Left lung (tissue), 10 donors: Measurements from ENCODE around the gene ZNF24. TPM values are rescaled to one million over a fixed set of nuclear protein-coding genes. Genes with fewer than 3 reads are reported as not detected.

ENCODE experiments used
- ATAC-seq: fragments of 200-7000 bp; cut with Tn5 transposase; one replicate; pipeline ENCODE4 v1.9.1; 2020; ENCODE audit warnings: moderate library complexity
- DNase-seq, 4 donors: peaks; one replicate each; pipeline ENCODE4 v3.0.0-alpha.2; 2013 to 2020
- H3K27ac ChIP-seq, 2 donors: fragments of 200-600 bp; sonication (generic) in 1 of 2; one replicate each; pipeline versions ENCODE4 v1.5.0 to v1.8.0; 2020 to 2021
- H3K27me3 ChIP-seq, 2 donors: fragments of 200-600 bp; sonication (generic) in 1 of 2; one replicate each; pipeline versions ENCODE4 v1.5.0 to v1.8.0; 2020 to 2021
- H3K36me3 ChIP-seq, 2 donors: fragments of 200-600 bp; sonication (generic) in 1 of 2; one replicate each; pipeline versions ENCODE4 v1.5.0 to v1.8.0; 2020 to 2021
- H3K4me1 ChIP-seq, 2 donors: fragments of 200-600 bp; one replicate each; pipeline ENCODE4 v1.8.0; 2021
- H3K4me3 ChIP-seq, 2 donors: fragments of 200-600 bp; sonication (generic) in 1 of 2; one replicate each; pipeline versions ENCODE4 v1.5.0 to v1.8.0; 2020 to 2021; ENCODE audit warnings: mild to moderate bottlenecking in 1 of 2
- H3K9me3 ChIP-seq, 2 donors: fragments of 200-600 bp; sonication (generic) in 1 of 2; one replicate each; pipeline versions ENCODE4 v1.5.0 to v1.8.0; 2020 to 2021
- intact Hi-C, 2 donors: fragments of 100-400 bp; cut with DNase I; formaldehyde crosslinking; loops; one replicate each; pipeline versions ENCODE4 v1.11.2 to v1.14.2; 2022
- polyA plus RNA-seq, 6 donors: library from polyadenylated mRNA; unstranded; fragments of 120-200 nt; gene quantifications; one replicate each; pipeline ENCODE4 v1.2.1, GENCODE V29; 2013; ENCODE audit not compliant: insufficient read length in 6 of 6
- total RNA-seq, 2 donors: library from RNA; stranded (reverse); fragmentation: NEBNext Ultra II Directional; extraction: Animal tissue kit (Norgen Biotek cat#: 25700); gene quantifications; one replicate each; pipeline ENCODE4 v1.2.1, GENCODE V29; 2021
- TF ChIP-seq, protein P1 (sequence below), 2 donors: fragments of 200-600 bp; sonication (generic) in 1 of 2; IDR thresholded peaks; one replicate each; pipeline versions ENCODE4 v1.5.0 to v1.8.0; 2021; ENCODE audit warnings: antibody characterized with exemption in 2 of 2
- donor health status: DM: no; HTN: yes; CAD: no.
- donor health status: DM: no; HTN: no; CAD: no.

The ZNF24 gene
- total and polyA plus RNA-seq, 8 donors, result 48.9 to 68.9 (median 66.9) TPM

DNA sequence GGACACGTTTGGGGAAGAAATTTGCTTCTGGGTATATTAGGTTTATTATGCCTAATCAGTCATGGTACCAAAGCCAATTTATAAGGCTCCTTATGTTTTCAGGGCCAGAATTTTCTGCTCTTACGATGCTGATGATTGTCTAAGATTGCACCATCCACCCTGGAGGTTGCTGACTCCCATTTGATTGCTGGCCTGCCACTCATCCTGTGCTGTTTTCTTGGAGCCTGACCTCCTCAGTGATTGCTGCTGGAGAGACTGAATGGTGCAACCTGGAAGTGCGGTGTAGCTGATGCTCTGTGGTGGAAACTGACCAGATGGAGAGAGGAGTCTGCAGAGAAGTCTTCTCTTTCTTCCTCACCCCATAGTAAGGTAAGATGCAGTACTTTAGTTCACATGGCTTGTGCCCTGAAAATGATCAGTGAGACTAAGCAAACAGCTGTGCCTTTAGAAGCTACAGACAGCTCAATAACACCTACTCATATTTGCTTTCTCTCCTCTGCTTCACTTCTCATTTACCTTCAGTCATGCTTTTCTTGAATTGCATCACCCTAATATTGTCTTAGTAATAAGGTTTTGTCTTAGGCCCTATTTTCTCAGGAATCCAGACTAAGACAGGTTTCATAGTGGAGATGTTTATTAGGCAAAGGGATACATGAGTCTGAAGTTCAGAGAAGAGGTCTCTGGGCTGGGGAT, 17.4 kb downstream of the ZNF24 start:
- intact Hi-C loops, result no loop called here
- Histone ChIP-seq H3K4me3 (no peak overlapping the region), H3K27me3 (no peaks in the 10 kb centered on the region), H3K27ac (no peak overlapping the region), H3K9me3 (no peaks in the 10 kb centered on the region), H3K4me1 (no peaks in the 10 kb centered on the region), H3K36me3 (peaks cover 0 to 5% of the 10 kb centered on the region in 2 donors)
- no peak for ATAC-seq
- TF ChIP-seq, protein P1, sequence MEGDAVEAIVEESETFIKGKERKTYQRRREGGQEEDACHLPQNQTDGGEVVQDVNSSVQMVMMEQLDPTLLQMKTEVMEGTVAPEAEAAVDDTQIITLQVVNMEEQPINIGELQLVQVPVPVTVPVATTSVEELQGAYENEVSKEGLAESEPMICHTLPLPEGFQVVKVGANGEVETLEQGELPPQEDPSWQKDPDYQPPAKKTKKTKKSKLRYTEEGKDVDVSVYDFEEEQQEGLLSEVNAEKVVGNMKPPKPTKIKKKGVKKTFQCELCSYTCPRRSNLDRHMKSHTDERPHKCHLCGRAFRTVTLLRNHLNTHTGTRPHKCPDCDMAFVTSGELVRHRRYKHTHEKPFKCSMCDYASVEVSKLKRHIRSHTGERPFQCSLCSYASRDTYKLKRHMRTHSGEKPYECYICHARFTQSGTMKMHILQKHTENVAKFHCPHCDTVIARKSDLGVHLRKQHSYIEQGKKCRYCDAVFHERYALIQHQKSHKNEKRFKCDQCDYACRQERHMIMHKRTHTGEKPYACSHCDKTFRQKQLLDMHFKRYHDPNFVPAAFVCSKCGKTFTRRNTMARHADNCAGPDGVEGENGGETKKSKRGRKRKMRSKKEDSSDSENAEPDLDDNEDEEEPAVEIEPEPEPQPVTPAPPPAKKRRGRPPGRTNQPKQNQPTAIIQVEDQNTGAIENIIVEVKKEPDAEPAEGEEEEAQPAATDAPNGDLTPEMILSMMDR (IDR thresholded peaks at IDR 0.05), result no peak
- DNase-seq, result no peak

DNA sequence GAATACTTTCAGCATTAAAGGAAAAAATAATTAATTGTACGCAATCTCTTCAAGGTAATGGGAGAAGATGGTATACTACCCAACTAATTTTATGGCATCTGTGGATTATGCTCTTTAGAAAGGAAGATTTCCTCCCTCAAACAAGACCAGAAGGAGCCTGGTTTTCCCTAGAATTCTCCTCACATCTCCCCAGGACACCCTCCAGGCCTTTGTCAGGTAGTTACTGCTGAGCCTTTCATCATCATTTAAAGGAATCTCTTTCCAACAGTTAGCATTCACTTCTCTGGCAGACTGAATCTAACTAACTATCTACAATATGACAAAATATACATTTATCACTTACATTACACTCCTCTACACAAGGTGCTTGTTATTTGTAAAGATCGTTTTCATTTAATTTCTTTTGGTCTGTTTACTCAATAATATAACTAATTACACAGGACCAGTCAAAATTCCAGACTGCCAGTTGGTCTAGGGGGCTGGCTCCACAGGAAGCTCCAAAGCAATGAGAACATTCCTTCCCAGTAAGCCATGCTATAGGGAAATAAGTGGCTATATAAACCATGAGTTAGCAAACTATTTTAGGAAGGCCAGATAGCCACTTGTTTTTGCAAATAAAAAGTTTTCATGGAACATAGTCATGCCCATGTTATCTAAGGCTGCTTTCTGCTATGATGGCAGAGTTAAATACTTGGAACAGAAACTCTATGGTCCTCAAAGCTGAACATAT, 19.1 kb downstream of the ZNF24 start:
- Histone ChIP-seq H3K4me3 (no peak overlapping the region), H3K27ac (no peak overlapping the region), H3K9me3 (no peaks in the 10 kb centered on the region), H3K36me3 (no peaks in the 10 kb centered on the region), H3K4me1 (no peaks in the 10 kb centered on the region), H3K27me3 (no peaks in the 10 kb centered on the region)
- intact Hi-C loops, result no loop called here
- ATAC-seq (no peak), DNase-seq (no peak)
- TF ChIP-seq, protein P1 (IDR thresholded peaks at IDR 0.05), result no peak

DNA sequence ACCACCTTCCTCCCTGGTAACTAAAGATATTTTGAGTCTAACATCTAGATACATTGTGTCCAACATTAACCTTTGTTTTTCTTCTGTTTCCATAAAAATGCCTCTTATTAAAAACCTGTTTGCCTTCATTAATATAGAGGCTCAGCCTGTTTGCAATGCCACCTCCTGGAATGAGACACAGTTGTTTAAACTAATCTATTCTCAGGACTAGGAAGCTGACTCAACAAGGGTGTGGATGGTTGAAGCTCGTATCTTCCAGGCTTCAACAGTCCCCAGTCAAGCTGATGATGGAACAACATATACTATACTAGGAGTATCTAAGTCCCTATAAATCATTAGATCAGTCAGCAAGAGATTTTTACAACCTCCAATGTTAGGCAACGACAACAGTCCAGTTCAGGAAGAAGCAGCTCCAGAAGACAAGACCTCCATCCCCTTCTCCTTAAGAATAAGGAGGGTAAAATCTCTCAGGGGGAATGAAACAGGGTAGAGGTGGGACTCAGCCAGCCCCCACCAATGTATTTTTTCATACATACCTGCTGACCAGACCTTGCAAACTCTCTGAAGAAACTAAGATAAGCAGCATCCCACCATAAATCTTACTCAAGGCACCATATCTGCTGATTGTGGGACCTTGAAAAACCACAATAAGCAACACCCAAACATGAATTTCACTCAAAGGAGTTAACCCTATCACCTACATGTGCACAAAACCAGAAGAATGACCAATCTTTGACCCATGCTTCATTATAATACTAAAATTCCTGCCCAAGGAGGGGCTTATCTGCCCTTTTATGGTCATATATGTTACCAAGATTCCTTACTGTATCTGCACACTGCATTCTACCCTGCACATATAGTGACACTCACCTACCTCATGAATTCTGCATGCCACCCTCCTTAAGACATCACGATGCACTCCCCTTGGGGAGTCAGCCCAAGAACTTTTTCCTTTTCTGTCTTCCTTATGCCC, 21.4 kb downstream of the ZNF24 start:
- Histone ChIP-seq H3K36me3 (no peaks in the 10 kb centered on the region), H3K27ac (no peak overlapping the region), H3K4me3 (no peak overlapping the region), H3K27me3 (no peaks in the 10 kb centered on the region), H3K4me1 (no peaks in the 10 kb centered on the region), H3K9me3 (no peaks in the 10 kb centered on the region)
- no peak for ATAC-seq
- DNase-seq, result no peak
- intact Hi-C loops, result no loop called here
- TF ChIP-seq, protein P1 (IDR thresholded peaks at IDR 0.05), result no peak

DNA sequence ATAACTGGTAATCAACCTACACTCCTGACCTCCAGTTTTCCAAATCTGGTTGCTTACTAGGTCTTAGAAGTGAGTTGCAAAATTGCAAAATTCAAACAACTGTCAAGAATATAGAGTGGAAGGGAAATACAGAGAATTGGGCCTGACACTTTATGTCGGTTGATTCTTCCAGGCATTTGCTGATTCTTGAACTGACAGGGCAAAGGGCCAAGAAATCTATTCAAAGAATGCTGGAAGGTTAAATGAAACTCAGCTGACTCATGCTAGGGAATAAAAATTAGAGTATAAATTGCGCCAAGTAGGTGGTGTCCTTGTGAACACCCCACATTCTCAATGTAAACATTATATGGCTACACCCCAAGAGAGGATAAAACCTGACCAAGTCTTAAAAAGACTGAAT, 32.7 kb downstream of the ZNF24 start:
- H3K9me3 ChIP-seq, result peaks cover 7 to 91% of the 10 kb centered on the region in 2 donors

More for the DNA sequence above, 32.7 kb downstream of the ZNF24 start:
- TF ChIP-seq, protein P1 (IDR thresholded peaks at IDR 0.05), result no peak
- intact Hi-C loops, result no loop called here
- DNase-seq (peak in 1 of 4 donors; percentile 1), ATAC-seq (no peak)
- H3K27ac ChIP-seq, result no peak overlapping the region
- H3K27me3 ChIP-seq, result no peaks in the 10 kb centered on the region
- H3K36me3 ChIP-seq, result peaks cover 0 to 28% of the 10 kb centered on the region in 2 donors
- H3K4me1 ChIP-seq, result no peaks in the 10 kb centered on the region
- H3K4me3 ChIP-seq, result no peak overlapping the region
